GM12878 (cell line): ENCODE results near the gene IGSF22.

ENCODE experiments used
- CHD4 ChIP-seq: fragments of 200-600 bp; sonication (generic); IDR thresholded peaks from 2 replicates; pipeline ENCODE4 v1.6.1; 2016; ENCODE audit warnings: mild to moderate bottlenecking
- MTA2 ChIP-seq: fragments of 450-650 bp; IDR thresholded peaks from 2 replicates; pipeline ENCODE4 v1.6.1; 2016; ENCODE audit warnings: low read depth, mild to moderate bottlenecking, moderate library complexity
- NFIC ChIP-seq: IDR thresholded peaks from 2 replicates; pipeline ENCODE4 v1.6.1; 2012; ENCODE audit warnings: low read depth, mild to moderate bottlenecking, inconsistent platforms, low read length, moderate library complexity
- POLR2AphosphoS5 ChIP-seq: IDR thresholded peaks from 2 replicates; pipeline ENCODE4 v1.6.1; 2011; ENCODE audit warnings: mild to moderate bottlenecking, low read length, inconsistent platforms
- TF ChIP-seq, protein P1 (sequence below): IDR thresholded peaks from 2 replicates; pipeline ENCODE4 v1.6.1; 2012; ENCODE audit warnings: low read depth, low read length, improper control_type of control experiment
- TF ChIP-seq, protein P2 (sequence below), 3 experiments: IDR thresholded peaks in 2 of 3; conservative IDR thresholded peaks in 1 of 3; 2 replicates each; pipeline ENCODE4 v1.5.1; 2011; ENCODE audit warnings: low read depth in 3 of 3, low read length in 3 of 3, mild to moderate bottlenecking in 3 of 3, control low read depth in 2 of 3, moderate library complexity in 2 of 3, inconsistent platforms in 1 of 3, mixed read lengths in 1 of 3; ENCODE audit not compliant: control insufficient read depth in 2 of 3, insufficient read depth in 1 of 3; ENCODE audit errors: extremely low read depth in 1 of 3

DNA sequence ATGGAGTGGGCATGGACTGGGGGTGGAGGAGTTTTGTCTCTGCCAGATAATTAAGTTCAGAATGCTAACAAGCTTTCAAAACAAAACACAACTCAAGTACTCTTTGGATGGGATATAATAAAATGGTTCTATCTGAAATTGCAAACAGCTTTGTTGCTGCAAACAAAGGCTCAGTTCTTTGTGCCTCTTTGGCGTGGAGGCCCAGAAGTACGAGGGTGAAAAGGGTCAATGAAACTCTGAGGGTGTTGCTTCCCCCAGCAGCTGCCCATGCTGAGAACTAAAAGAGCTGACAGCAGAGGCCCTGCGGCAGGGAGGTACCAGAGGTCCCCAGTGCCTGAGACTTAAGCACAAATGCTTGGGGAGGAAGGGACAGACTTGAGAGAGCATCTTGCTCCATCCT, 26.5 kb upstream of the IGSF22 start:
- TF ChIP-seq, protein P1, sequence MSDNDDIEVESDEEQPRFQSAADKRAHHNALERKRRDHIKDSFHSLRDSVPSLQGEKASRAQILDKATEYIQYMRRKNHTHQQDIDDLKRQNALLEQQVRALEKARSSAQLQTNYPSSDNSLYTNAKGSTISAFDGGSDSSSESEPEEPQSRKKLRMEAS = no peak
- no peak for TF ChIP-seq NFIC
- TF ChIP-seq CHD4 = no peak
- TF ChIP-seq MTA2 = no peak
- no peak for TF ChIP-seq POLR2AphosphoS5
- TF ChIP-seq, protein P2, sequence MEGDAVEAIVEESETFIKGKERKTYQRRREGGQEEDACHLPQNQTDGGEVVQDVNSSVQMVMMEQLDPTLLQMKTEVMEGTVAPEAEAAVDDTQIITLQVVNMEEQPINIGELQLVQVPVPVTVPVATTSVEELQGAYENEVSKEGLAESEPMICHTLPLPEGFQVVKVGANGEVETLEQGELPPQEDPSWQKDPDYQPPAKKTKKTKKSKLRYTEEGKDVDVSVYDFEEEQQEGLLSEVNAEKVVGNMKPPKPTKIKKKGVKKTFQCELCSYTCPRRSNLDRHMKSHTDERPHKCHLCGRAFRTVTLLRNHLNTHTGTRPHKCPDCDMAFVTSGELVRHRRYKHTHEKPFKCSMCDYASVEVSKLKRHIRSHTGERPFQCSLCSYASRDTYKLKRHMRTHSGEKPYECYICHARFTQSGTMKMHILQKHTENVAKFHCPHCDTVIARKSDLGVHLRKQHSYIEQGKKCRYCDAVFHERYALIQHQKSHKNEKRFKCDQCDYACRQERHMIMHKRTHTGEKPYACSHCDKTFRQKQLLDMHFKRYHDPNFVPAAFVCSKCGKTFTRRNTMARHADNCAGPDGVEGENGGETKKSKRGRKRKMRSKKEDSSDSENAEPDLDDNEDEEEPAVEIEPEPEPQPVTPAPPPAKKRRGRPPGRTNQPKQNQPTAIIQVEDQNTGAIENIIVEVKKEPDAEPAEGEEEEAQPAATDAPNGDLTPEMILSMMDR (IDR thresholded peaks at IDR 0.05 in 2 of 3, conservative IDR thresholded peaks at IDR 0.05 in 1 of 3; ENCODE audit: control insufficient read depth in 2 of 3, extremely low read depth in 1 of 3, insufficient read depth in 1 of 3, low read depth in 3 of 3, low read length in 3 of 3) = no peak
